NCI-H345 (cell line): ENCODE measurements around the gene TBC1D22B.

Source experiments
- DNase-seq: peaks from one replicate; lab custom pipeline; 2025; lab: John Stamatoyannopoulos, UW

The TBC1D22B gene

GRCh38 chr6:37239950-37240713 is 17.4 kb upstream of the TBC1D22B start:
- DNase-seq = peak; percentile 95

- DNase-seq = no peak
Measured at GRCh38 chr6:37241131-37241530, 16.4 kb upstream of the TBC1D22B start.

- DNase-seq = no peak
Measured at GRCh38 chr6:37241775-37242428, 15.7 kb upstream of the TBC1D22B start.

GRCh38 chr6:37242429-37243052 is 15.0 kb upstream of the TBC1D22B start:
- DNase-seq = no peak

GRCh38 chr6:37243131-37243815 is 14.3 kb upstream of the TBC1D22B start:
- DNase-seq = no peak

GRCh38 chr6:37243816-37244370 is 13.7 kb upstream of the TBC1D22B start:
- no peak for DNase-seq

GRCh38 chr6:37244430-37245310 is 12.9 kb upstream of the TBC1D22B start:
- peak; percentile 94 for DNase-seq

- no peak for DNase-seq
Measured at GRCh38 chr6:37251211-37251780, 6.3 kb upstream of the TBC1D22B start.

GRCh38 chr6:37253486-37254007 is 4.0 kb upstream of the TBC1D22B start:
- DNase-seq = no peak

- DNase-seq = no peak
Measured at GRCh38 chr6:37254881-37255280, 2.7 kb upstream of the TBC1D22B start.

- DNase-seq = no peak
Measured at GRCh38 chr6:37256692-37257319, 766 bp upstream of the TBC1D22B start.

- DNase-seq = no peak
Measured at GRCh38 chr6:37257320-37257633, 295 bp upstream of the TBC1D22B start.

GRCh38 chr6:37258405-37259105 is 983 bp downstream of the TBC1D22B start:
- no peak for DNase-seq

- DNase-seq = no peak
Measured at GRCh38 chr6:37259191-37259590, 1.6 kb downstream of the TBC1D22B start.

GRCh38 chr6:37260040-37260439 is 2.5 kb downstream of the TBC1D22B start:
- DNase-seq = no peak

- no peak for DNase-seq
Measured at GRCh38 chr6:37260444-37260843, 2.9 kb downstream of the TBC1D22B start.

- DNase-seq = no peak
Measured at GRCh38 chr6:37261198-37261597, 3.6 kb downstream of the TBC1D22B start.

GRCh38 chr6:37262446-37263026 is 5.0 kb downstream of the TBC1D22B start:
- DNase-seq = peak; percentile 47

GRCh38 chr6:37265001-37265400 is 7.4 kb downstream of the TBC1D22B start:
- DNase-seq = no peak
